Uterus (tissue), 4 donors: Measurements from ENCODE around the gene RGS9BP. TPM values are rescaled to one million over a fixed set of nuclear protein-coding genes. Genes with fewer than 3 reads are reported as not detected.
A peak's percentile ranks its signal among the peaks of the same experiment; 100 is the strongest.

Experiments used
- DNase-seq, 2 donors: peaks; one replicate each; pipeline ENCODE4 v3.0.0-alpha.2; 2019 to 2020
- H3K27ac ChIP-seq, 2 donors: fragments of 200-600 bp; sonication (generic); 1 replicate in 1 of 2; 2 replicates in 1 of 2; pipeline ENCODE4 v1.5.1; 2016 to 2018
- H3K27me3 ChIP-seq, 2 donors: fragments of 200-600 bp; sonication (generic); one replicate each; pipeline ENCODE4 v1.5.1; 2018 to 2019; ENCODE audit warnings: control low read depth in 1 of 2
- H3K36me3 ChIP-seq, 2 donors: fragments of 200-600 bp; sonication (generic); one replicate each; pipeline ENCODE4 v1.5.1; 2019; ENCODE audit warnings: control low read depth in 1 of 2
- H3K4me1 ChIP-seq, 2 donors: fragments of 200-600 bp; sonication (generic); one replicate each; pipeline ENCODE4 v1.5.1; 2018 to 2019; ENCODE audit warnings: control low read depth in 1 of 2
- H3K4me3 ChIP-seq, 2 donors: fragments of 200-600 bp; sonication (generic); 1 replicate in 1 of 2; 2 replicates in 1 of 2; pipeline ENCODE4 v1.5.1; 2018 to 2019; ENCODE audit warnings: mild to moderate bottlenecking in 1 of 2
- H3K9me3 ChIP-seq, 2 donors: fragments of 200-600 bp; sonication (generic); one replicate each; pipeline ENCODE4 v1.5.1; 2019; ENCODE audit warnings: control low read depth in 1 of 2
- POLR2A ChIP-seq, 2 donors: fragments of 450-650 bp; IDR thresholded peaks; one replicate each; pipeline ENCODE4 v1.6.1; 2016; ENCODE audit warnings: antibody characterized with exemption in 2 of 2, mild to moderate bottlenecking in 1 of 2, moderate library complexity in 1 of 2
- intact Hi-C: fragments of 100-400 bp; cut with DNase I; formaldehyde crosslinking; loops from one replicate; pipeline ENCODE4 v1.15.1; 2023; ENCODE audit warnings: low total_unique reads
- total RNA-seq, 4 donors: library from RNA; depleted of rRNA in 3 of 4; stranded (reverse); fragments of >200 nt in 3 of 4; gene quantifications; one replicate each; pipeline versions ENCODE4 v1.1.0 to v1.2.4, GENCODE V29; 2014 to 2023
- TF ChIP-seq, protein P1 (sequence below), 4 experiments: fragments of 200-600 bp in 2 of 4; fragments of 450-650 bp in 2 of 4; sonication (generic) in 2 of 4; IDR thresholded peaks; one replicate each; pipeline ENCODE4 v1.5.1; 2016 to 2019; ENCODE audit warnings: antibody characterized with exemption in 4 of 4, mild to moderate bottlenecking in 2 of 4, moderate library complexity in 1 of 4
- donor health status: DM: yes; HTN: yes; CAD: no.

RGS9BP gene
- total RNA-seq, 4 donors from 2014 or later, result 0.29 to 0.62 TPM; not detected in 2

- Histone ChIP-seq H3K27me3 (no peaks in the 10 kb centered on the region), H3K9me3 (no peaks in the 10 kb centered on the region), H3K4me1 (no peaks in the 10 kb centered on the region), H3K27ac (no peak overlapping the region), H3K4me3 (no peak overlapping the region), H3K36me3 (no peaks in the 10 kb centered on the region)
- no peak for TF ChIP-seq POLR2A (IDR thresholded peaks at IDR 0.05)
- intact Hi-C loops, result no loop called here
- no peak for DNase-seq
These were observed 6.7 kb downstream of the RGS9BP start for GRCh38 chr19:32682317-32682716.

DNA sequence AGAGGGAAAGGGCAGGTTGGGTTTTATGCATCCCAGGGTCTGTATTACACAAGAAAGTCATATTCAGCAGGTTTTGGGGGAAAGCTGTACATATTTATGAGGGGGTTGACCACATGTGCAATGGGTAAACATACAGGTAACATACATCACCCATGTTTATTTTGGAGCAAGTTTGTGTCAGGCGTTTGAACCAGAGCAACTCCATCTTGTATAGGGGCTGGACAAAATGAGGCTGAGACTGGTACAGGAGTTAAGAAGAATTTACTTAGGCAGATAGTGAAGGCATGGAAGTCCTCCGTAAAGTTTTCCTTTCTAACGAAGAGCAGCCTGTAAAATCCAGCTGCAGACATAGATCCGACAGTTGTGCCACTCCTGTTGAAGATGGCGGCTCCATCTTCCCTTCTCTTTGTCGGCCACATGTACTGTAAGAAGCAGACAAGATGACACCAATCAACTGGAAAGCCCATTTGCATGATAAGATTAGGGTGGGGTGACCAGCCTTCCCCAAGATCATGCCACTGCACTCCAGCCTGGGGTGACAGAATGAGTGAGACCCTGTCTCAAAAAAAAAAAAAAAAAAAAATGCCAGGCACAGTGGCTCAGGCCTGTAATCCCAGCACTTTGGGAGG is 11.3 kb downstream of the RGS9BP start:
- Histone ChIP-seq H3K36me3 (no peaks in the 10 kb centered on the region), H3K27ac (no peak overlapping the region), H3K4me1 (no peaks in the 10 kb centered on the region), H3K27me3 (no peaks in the 10 kb centered on the region), H3K4me3 (no peak overlapping the region), H3K9me3 (no peaks in the 10 kb centered on the region)
- intact Hi-C loops, result no loop called here
- DNase-seq, result no peak
- TF ChIP-seq, protein P1, sequence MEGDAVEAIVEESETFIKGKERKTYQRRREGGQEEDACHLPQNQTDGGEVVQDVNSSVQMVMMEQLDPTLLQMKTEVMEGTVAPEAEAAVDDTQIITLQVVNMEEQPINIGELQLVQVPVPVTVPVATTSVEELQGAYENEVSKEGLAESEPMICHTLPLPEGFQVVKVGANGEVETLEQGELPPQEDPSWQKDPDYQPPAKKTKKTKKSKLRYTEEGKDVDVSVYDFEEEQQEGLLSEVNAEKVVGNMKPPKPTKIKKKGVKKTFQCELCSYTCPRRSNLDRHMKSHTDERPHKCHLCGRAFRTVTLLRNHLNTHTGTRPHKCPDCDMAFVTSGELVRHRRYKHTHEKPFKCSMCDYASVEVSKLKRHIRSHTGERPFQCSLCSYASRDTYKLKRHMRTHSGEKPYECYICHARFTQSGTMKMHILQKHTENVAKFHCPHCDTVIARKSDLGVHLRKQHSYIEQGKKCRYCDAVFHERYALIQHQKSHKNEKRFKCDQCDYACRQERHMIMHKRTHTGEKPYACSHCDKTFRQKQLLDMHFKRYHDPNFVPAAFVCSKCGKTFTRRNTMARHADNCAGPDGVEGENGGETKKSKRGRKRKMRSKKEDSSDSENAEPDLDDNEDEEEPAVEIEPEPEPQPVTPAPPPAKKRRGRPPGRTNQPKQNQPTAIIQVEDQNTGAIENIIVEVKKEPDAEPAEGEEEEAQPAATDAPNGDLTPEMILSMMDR (IDR thresholded peaks at IDR 0.05), result no peak
- no peak for TF ChIP-seq POLR2A (IDR thresholded peaks at IDR 0.05)

DNA sequence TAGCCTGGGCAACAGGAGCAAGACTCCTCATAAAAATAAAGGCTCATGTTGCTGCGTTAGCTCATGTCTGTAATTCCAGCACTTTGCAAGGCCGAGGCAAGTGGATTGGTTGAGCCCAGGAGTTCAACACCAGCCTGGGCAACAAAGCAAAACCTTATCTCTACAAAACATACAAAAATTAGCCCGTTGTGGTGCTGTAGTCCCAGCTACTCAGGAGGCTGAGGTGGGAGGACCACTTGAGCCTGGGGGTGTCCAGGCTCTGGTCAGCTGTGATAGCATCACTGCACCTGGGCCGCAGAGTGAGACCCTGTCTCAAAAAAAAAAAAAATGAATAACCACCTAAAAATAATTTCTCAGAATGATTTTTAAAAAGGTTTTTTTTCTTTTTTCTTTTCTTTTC is 12.0 kb downstream of the RGS9BP start:
- H3K9me3 ChIP-seq, result no peaks in the 10 kb centered on the region
- DNase-seq, result no peak
- intact Hi-C loops, result no loop called here

DNA sequence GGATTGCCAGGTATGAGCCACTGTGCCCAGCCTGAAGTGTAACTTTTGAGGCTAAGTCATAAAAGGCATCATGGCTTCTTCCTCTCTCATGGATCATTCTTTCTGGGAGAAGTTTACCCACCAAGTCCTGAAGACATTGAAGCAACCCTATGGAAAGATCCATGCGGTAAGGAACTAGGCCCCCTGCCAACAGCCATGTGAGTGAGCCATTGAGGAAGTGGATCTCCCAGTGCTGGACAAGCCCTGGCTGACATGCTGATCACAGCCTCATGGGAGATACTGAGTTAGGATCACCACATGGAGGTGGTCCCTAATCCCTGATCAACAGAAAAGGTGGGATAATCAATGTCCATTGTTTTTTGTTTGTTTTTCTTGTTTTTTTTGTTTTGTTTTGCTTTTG is 12.7 kb downstream of the RGS9BP start:
- TF ChIP-seq POLR2A (IDR thresholded peaks at IDR 0.05), result no peak
- TF ChIP-seq, protein P1 (IDR thresholded peaks at IDR 0.05), result no peak
- Histone ChIP-seq H3K36me3 (no peaks in the 10 kb centered on the region), H3K4me3 (no peak overlapping the region), H3K4me1 (peaks cover 0 to 2% of the 10 kb centered on the region in 2 donors), H3K9me3 (no peaks in the 10 kb centered on the region), H3K27ac (no peak overlapping the region), H3K27me3 (no peaks in the 10 kb centered on the region)
- no peak for DNase-seq
- intact Hi-C loops, result no loop called here

More for the DNA sequence above, 12.0 kb downstream of the RGS9BP start:
- Histone ChIP-seq H3K36me3 (no peaks in the 10 kb centered on the region), H3K27ac (no peak overlapping the region), H3K4me3 (no peak overlapping the region), H3K4me1 (no peaks in the 10 kb centered on the region), H3K27me3 (no peaks in the 10 kb centered on the region)
- TF ChIP-seq POLR2A (IDR thresholded peaks at IDR 0.05), result no peak
- TF ChIP-seq, protein P1 (IDR thresholded peaks at IDR 0.05), result no peak

- Histone ChIP-seq H3K4me1 (peaks cover 0 to 4% of the 10 kb centered on the region in 2 donors), H3K36me3 (no peaks in the 10 kb centered on the region), H3K27me3 (no peaks in the 10 kb centered on the region), H3K27ac (peak within 1 kb of the TSS; percentile 62 to 64), H3K9me3 (no peaks in the 10 kb centered on the region), H3K4me3 (peak within 1 kb of the TSS; percentile 41 to 76)
- intact Hi-C loops, result no loop called here
- TF ChIP-seq, protein P1 (IDR thresholded peaks at IDR 0.05), result no peak
- peak in 1 of 2 donors; percentile 57 for TF ChIP-seq POLR2A (IDR thresholded peaks at IDR 0.05)
- DNase-seq, result peak; percentile 45 to 67
These were observed 15.8 kb downstream of the RGS9BP start, which contains the start of gene NUDT19 for GRCh38 chr19:32691291-32691951. Gene NUDT19 (plus strand): TSS chr19:32691821. CDS start chr19:32691961, 140 bp downstream.
